Ovary (tissue), 3 donors: ENCODE data around the gene PPM1A.

ENCODE experiments used
- CTCF ChIP-seq, 3 donors: fragments of 450-650 bp in 2 of 3; fragments of 200-600 bp in 1 of 3; IDR thresholded peaks; one replicate each; pipeline versions ENCODE4 v1.5.1 to v1.8.0; 2016 to 2022; ENCODE audit warnings: antibody characterized with exemption in 3 of 3, mild to moderate bottlenecking in 1 of 3
- POLR2A ChIP-seq: fragments of 450-650 bp; IDR thresholded peaks from one replicate; pipeline ENCODE4 v1.6.1; 2017; ENCODE audit warnings: antibody characterized with exemption, mild to moderate bottlenecking, moderate library complexity
- donor health status: DM: no; HTN: no; CAD: no.

- no peak for TF ChIP-seq CTCF (IDR thresholded peaks at IDR 0.05)
- TF ChIP-seq POLR2A, result no peak
Observed at GRCh38 chr14:60301685-60302084, 52.7 kb downstream of the PPM1A start.
